ENCODE results near the gene PHF21A.

Gene PHF21A

DNA sequence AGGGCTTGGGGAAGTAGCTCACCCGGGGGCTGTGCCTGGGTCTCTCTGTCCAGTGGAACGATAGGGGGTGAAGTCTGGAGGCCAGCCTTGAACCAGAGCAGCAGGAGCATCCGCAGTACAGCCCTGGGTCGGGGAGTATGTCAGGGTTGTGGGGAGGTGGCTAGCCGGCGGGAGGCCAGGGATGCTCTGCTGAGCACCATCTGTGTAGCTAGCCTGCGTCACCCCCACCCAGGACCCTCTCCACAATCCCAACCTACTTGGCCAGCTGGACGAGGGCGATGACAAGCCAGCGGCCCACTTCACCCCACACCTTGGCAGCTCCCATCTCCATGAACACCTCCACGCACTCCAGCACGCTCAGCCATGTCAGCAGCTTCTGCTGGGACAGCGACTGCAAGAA lies 205.8 kb downstream of the PHF21A start:
- TF ChIP-seq, protein P1, sequence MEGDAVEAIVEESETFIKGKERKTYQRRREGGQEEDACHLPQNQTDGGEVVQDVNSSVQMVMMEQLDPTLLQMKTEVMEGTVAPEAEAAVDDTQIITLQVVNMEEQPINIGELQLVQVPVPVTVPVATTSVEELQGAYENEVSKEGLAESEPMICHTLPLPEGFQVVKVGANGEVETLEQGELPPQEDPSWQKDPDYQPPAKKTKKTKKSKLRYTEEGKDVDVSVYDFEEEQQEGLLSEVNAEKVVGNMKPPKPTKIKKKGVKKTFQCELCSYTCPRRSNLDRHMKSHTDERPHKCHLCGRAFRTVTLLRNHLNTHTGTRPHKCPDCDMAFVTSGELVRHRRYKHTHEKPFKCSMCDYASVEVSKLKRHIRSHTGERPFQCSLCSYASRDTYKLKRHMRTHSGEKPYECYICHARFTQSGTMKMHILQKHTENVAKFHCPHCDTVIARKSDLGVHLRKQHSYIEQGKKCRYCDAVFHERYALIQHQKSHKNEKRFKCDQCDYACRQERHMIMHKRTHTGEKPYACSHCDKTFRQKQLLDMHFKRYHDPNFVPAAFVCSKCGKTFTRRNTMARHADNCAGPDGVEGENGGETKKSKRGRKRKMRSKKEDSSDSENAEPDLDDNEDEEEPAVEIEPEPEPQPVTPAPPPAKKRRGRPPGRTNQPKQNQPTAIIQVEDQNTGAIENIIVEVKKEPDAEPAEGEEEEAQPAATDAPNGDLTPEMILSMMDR (conservative IDR thresholded peaks at IDR 0.05; ENCODE audit: low read depth, low read length) = no peak
- no peak overlapping the region for H3K4me3 ChIP-seq (ENCODE audit: low read depth, low read length)
- DNase-seq (ENCODE audit: low read depth) = no peak

DNA sequence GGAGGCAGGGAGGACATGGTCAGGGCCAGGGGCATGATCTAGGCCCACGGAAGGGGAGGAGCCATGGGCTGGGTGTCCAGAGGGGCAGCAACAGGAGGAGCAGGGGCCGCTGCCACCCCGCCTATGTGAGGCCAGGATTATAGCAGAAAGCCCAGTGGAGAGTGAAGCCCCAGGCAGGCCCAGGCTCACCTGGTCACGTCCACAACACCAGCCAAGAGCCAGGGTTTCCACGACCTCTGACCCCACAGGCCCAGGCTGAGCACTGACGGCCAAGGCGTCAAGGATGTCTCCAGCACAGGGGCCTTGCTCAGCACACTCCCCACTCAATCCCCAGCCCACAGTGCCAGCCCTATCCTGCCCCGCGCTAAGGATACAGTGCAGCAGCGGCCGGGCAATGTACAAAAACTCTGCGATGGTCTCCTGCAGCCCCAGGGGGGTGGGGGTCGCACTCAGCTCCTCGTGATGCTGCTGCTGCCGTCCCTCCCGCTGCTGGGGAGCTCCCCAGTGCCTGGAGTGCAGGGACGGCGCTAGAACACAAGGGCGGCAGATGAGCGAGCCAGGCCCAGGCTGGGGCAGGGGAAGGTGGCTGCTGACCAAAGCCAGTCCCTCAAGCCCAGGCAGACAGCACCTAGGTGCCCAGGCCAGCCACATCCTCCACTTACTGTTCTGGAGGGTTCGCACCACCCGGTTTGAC lies 207.2 kb downstream of the PHF21A start:
- H3K4me3 ChIP-seq (ENCODE audit: low read depth, low read length) = no peak overlapping the region
- DNase-seq (ENCODE audit: low read depth) = no peak
- TF ChIP-seq, protein P1 (conservative IDR thresholded peaks at IDR 0.05; ENCODE audit: low read depth, low read length) = no peak

DNA sequence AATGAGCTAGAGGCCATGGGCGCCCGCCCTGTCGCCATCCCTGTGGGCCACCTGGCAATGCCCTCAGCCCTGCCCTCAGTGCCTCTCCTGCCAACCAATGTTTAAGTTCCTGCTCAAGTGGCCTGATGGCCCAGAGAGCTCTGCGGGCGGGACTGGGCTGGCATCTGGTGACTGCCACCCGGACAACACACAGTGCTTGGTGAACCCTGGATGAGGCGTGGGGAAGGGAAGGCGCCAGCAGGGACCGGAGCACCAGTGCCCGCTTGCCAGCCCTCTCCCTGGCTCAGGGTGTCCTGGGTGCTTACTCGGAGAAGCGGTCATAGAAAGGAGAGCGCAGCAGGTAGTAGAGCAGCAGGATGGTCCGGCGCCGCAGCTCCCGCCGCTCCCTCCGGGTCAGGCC lies 207.7 kb downstream of the PHF21A start:
- TF ChIP-seq, protein P1 (conservative IDR thresholded peaks at IDR 0.05; ENCODE audit: low read depth, low read length) = no peak
- DNase-seq (ENCODE audit: low read depth) = no peak
- H3K4me3 ChIP-seq (ENCODE audit: low read depth, low read length) = no peak overlapping the region

DNA sequence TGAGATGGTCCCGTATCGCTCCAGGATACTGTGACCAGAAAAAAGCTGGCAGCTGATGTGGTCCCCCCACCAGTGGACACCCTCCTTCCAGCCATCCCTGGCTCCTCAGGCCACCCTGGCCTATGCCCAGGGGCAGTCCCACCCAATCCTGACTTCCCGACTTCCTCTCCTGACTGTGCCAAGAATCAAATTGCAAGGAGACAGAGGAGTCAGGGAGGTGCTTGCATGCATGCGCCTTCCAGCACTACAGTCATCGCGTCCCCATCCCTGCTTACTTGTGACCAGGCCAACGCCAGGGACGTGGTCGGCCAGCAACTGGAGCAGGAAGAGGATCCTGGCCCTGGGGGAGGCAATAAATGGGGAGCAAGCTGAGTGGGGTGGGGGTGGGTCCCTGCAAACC lies 210.6 kb downstream of the PHF21A start:
- TF ChIP-seq, protein P1 (conservative IDR thresholded peaks at IDR 0.05; ENCODE audit: low read depth, low read length) = no peak
- no peak overlapping the region for H3K4me3 ChIP-seq (ENCODE audit: low read depth, low read length)
- no peak for DNase-seq (ENCODE audit: low read depth)

DNA sequence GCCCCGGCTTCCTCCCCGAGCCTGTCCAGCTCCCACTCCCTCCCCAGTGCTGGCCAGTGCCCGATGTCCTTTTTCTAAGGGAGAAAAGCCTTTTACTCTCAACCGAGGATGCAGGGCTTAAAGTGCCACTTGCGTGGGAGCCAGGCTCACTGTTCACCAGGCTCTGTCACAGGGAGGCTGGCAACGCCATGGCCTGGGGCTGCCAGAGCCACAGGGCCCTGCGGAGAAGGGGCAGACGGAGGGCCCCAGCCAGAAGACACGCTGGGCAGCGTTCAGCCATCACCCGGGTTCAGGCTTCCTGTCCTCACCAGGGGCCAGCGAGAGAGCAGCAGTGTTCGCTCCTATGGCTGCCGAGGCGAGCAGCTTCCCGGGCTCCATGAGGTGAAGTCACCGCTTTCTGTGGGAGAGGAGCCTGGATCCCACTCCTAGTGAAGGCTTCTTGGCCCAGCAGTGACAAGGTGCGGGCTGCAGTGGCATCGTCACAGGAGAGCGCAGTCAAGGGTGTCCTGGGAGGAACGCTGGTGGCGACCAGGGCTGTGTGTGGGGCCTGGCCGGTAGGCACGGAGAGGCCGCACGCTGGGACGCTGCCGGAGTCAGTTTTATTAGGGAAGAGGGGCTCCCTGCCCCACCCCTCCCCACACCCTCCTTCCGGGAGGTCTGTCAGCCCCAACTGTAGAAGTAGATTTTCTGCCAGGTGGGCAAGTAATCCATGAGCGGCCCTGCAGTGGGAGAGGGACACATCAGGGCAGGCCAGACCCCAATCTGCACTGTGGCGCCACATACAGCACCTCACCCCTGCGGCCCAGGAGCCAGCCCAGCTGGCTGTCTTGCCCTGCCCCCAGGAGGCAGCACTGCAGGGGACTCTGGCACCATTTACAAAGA lies 211.4 kb downstream of the PHF21A start:
- TF ChIP-seq, protein P1 (conservative IDR thresholded peaks at IDR 0.05; ENCODE audit: low read depth, low read length) = no peak
- no peak overlapping the region for H3K4me3 ChIP-seq (ENCODE audit: low read depth, low read length)
- no peak for DNase-seq (ENCODE audit: low read depth)

DNA sequence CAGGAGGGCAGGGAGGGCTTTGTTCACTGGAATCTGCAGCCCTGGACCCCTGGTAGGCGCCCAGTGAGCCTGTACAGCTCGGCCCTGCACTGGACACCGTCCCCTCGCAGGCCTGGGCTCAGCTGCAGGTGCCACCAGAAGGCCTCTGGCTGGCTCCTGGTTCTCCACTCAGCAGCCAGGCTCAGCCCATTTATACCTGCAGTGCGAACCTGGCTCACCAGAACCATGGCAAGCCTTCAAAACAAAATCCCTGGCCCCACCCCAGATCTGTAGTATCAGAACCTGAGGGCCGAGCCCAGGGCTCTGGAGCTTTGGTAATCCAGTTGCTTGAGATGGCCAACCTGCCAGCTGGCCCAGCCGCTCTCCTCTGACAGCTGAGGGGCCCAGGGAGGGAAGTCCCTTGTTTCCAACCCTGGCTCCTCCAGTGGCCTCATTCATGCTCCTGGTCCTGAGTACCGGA lies 213.3 kb downstream of the PHF21A start:
- no peak for DNase-seq (ENCODE audit: low read depth)
- TF ChIP-seq, protein P1 (conservative IDR thresholded peaks at IDR 0.05; ENCODE audit: low read depth, low read length) = no peak

More for the DNA sequence above, 213.3 kb downstream of the PHF21A start:
- no peak overlapping the region for H3K4me3 ChIP-seq (ENCODE audit: low read depth, low read length)

Data from choroid plexus epithelial cell (primary cell).